Measurements from ENCODE around the gene C21orf58. TPM values are rescaled to one million over a fixed set of nuclear protein-coding genes. Genes with fewer than 3 reads are reported as not detected.

The C21orf58 gene
- total RNA-seq, 6 donors from 2014 or later = 3.2 to 35.6 (median 6.7) TPM

GRCh38 chr21:46350981-46351380 is 27.3 kb upstream of the C21orf58 start:
- Histone ChIP-seq H3K27me3 (no peaks in the 10 kb centered on the region), H3K27ac (no peak overlapping the region), H3K36me3 (peaks cover 48 to 100% (median 92%) of the 10 kb centered on the region in 4 donors), H3K9me3 (no peaks in the 10 kb centered on the region), H3K4me1 (no peaks in the 10 kb centered on the region), H3K4me3 (no peak overlapping the region)
- no peak for DNase-seq
- no peak for ATAC-seq (ENCODE audit: low FRiP score in 2 of 2)
- no peak for TF ChIP-seq EP300 (IDR thresholded peaks at IDR 0.05)
- TF ChIP-seq POLR2A (IDR thresholded peaks at IDR 0.05) = no peak
- no peak for TF ChIP-seq POLR2AphosphoS5 (IDR thresholded peaks at IDR 0.05)
- TF ChIP-seq CTCF (IDR thresholded peaks at IDR 0.05) = no peak
- WGBS, 2 donors = 88 to 89% methylated on average over 8 to 13 of the region's 13 CpGs

- Histone ChIP-seq H3K4me3 (no peak overlapping the region), H3K9me3 (no peaks in the 10 kb centered on the region), H3K27me3 (no peaks in the 10 kb centered on the region), H3K4me1 (no peaks in the 10 kb centered on the region), H3K27ac (no peak overlapping the region), H3K36me3 (peaks cover 49 to 100% (median 92%) of the 10 kb centered on the region in 4 donors)
- 87 to 94% methylated on average over 8 of the region's 8 CpGs for WGBS, 2 donors
- DNase-seq = no peak
- TF ChIP-seq EP300 (IDR thresholded peaks at IDR 0.05) (no peak), CTCF (IDR thresholded peaks at IDR 0.05) (no peak), POLR2AphosphoS5 (IDR thresholded peaks at IDR 0.05) (no peak), POLR2A (IDR thresholded peaks at IDR 0.05) (no peak)
- no peak for ATAC-seq (ENCODE audit: low FRiP score in 2 of 2)
Measured at GRCh38 chr21:46350571-46350970, 26.9 kb upstream of the C21orf58 start.

GRCh38 chr21:46349134-46349760 is 25.6 kb upstream of the C21orf58 start:
- no peaks in the 10 kb centered on the region for H3K27me3 ChIP-seq
- H3K4me1 ChIP-seq = no peaks in the 10 kb centered on the region
- ATAC-seq (ENCODE audit: low FRiP score in 2 of 2) (no peak), DNase-seq (no peak)
- peaks cover 47 to 90% (median 81%) of the 10 kb centered on the region in 4 donors for H3K36me3 ChIP-seq
- 94 to 95% methylated on average over 17 of the region's 17 CpGs for WGBS, 2 donors
- TF ChIP-seq CTCF (IDR thresholded peaks at IDR 0.05) (no peak), EP300 (IDR thresholded peaks at IDR 0.05) (no peak), POLR2A (IDR thresholded peaks at IDR 0.05) (no peak), POLR2AphosphoS5 (IDR thresholded peaks at IDR 0.05) (no peak)
- no peak overlapping the region for H3K27ac ChIP-seq
- no peaks in the 10 kb centered on the region for H3K9me3 ChIP-seq
- no peak overlapping the region for H3K4me3 ChIP-seq

- no peak for DNase-seq
- no peak overlapping the region for H3K27ac ChIP-seq
- no peaks in the 10 kb centered on the region for H3K27me3 ChIP-seq
- peaks cover 38 to 80% (median 67%) of the 10 kb centered on the region in 4 donors for H3K36me3 ChIP-seq
- no peak overlapping the region for H3K4me3 ChIP-seq
- H3K4me1 ChIP-seq = no peaks in the 10 kb centered on the region
- no peaks in the 10 kb centered on the region for H3K9me3 ChIP-seq
- peak in 1 of 2 donors; percentile 32 for ATAC-seq (ENCODE audit: low FRiP score in 2 of 2)
- TF ChIP-seq POLR2AphosphoS5 (IDR thresholded peaks at IDR 0.05) (no peak), EP300 (IDR thresholded peaks at IDR 0.05) (no peak), POLR2A (IDR thresholded peaks at IDR 0.05) (no peak), CTCF (IDR thresholded peaks at IDR 0.05) (no peak)
- WGBS, 2 donors = 85 to 97% methylated on average over 6 to 12 of the region's 12 CpGs
Measured at GRCh38 chr21:46347791-46348381, 24.2 kb upstream of the C21orf58 start.

GRCh38 chr21:46347203-46347550 is 23.5 kb upstream of the C21orf58 start:
- Histone ChIP-seq H3K4me1 (no peaks in the 10 kb centered on the region), H3K36me3 (peaks cover 32 to 75% (median 61%) of the 10 kb centered on the region in 4 donors), H3K4me3 (no peak overlapping the region), H3K27ac (no peak overlapping the region), H3K27me3 (no peaks in the 10 kb centered on the region), H3K9me3 (no peaks in the 10 kb centered on the region)
- TF ChIP-seq POLR2AphosphoS5 (IDR thresholded peaks at IDR 0.05) = no peak
- no peak for ATAC-seq (ENCODE audit: low FRiP score in 2 of 2)
- DNase-seq = no peak
- WGBS, 2 donors = 70 to 79% methylated on average over 10 of the region's 10 CpGs

Data from upper lobe of left lung (tissue), 6 donors.